SK-N-SH (cell line): ENCODE data around the gene MYB. TPM values are rescaled to one million over a fixed set of nuclear protein-coding genes. Genes with fewer than 3 reads are reported as not detected.
A peak's percentile ranks its signal among the peaks of the same experiment; 100 is the strongest.

ENCODE experiments used
- CTCF ChIA-PET: fragments of 300-600, 350-600 bp; formaldehyde crosslinking; extraction: SDS; loops from one replicate; lab custom pipeline; 2021; lab: Yijun Ruan, JAX
- POLR2A ChIA-PET: fragments of 350-600 bp; sonication (Branson Sonifier 250); formaldehyde crosslinking; extraction: SDS; loops from one replicate; lab custom pipeline; 2020; ENCODE audit warnings: antibody characterized with exemption, inconsistent platforms; lab: Yijun Ruan, JAX
- DNase-seq: peaks from one replicate; pipeline ENCODE4 v3.0.0; 2012
- H2AFZ ChIP-seq: fragments of 200-600 bp; sonication (generic); 2 replicates; pipeline ENCODE4 v1.8.1; 2016; ENCODE audit warnings: antibody characterized with exemption, mild to moderate bottlenecking, low read depth
- H3F3A ChIP-seq: fragments of 200-600 bp; sonication (generic); replicated peaks from 2 replicates; pipeline ENCODE3; 2016; ENCODE audit warnings: antibody characterized with exemption, mild to moderate bottlenecking; ENCODE audit not compliant: insufficient read depth
- H3K27ac ChIP-seq, 2 experiments: fragments of 200-500 bp in 1 of 2; fragments of 200-600 bp in 1 of 2; sonication (Bioruptor generic) in 1 of 2; sonication (generic), shearing (Covaris generic) in 1 of 2; 2 replicates each; pipeline versions ENCODE4 v1.5.1 to v1.6.1; 2014 to 2016; ENCODE audit warnings: low read depth in 2 of 2, inconsistent platforms in 1 of 2, low read length in 1 of 2, mild to moderate bottlenecking in 1 of 2, mixed read lengths in 1 of 2
- H3K27me3 ChIP-seq: fragments of 200-600 bp; sonication (generic), shearing (Covaris generic); 2 replicates; pipeline ENCODE4 v1.6.1; 2016; ENCODE audit warnings: mixed run types; ENCODE audit not compliant: insufficient read depth
- H3K36me3 ChIP-seq, 2 experiments: fragments of 200-500 bp in 1 of 2; fragments of 200-600 bp in 1 of 2; sonication (Bioruptor generic) in 1 of 2; sonication (generic) in 1 of 2; replicated peaks in 1 of 2; 2 replicates each; pipeline versions ENCODE3 to v1.5.1; 2014 to 2016; ENCODE audit warnings: low read length in 1 of 2, mild to moderate bottlenecking in 1 of 2; ENCODE audit not compliant: insufficient read depth in 2 of 2, control insufficient read depth in 1 of 2
- H3K4me1 ChIP-seq, 2 experiments: fragments of 200-500 bp in 1 of 2; fragments of 200-600 bp in 1 of 2; sonication (Bioruptor generic) in 1 of 2; sonication (generic), shearing (Covaris generic) in 1 of 2; 2 replicates each; pipeline versions ENCODE4 v1.5.1 to v1.6.1; 2014 to 2016; ENCODE audit warnings: low read depth in 1 of 2, low read length in 1 of 2, mixed run types in 1 of 2; ENCODE audit not compliant: insufficient read depth in 2 of 2, control insufficient read depth in 1 of 2
- H3K4me2 ChIP-seq: fragments of 200-600 bp; sonication (generic), shearing (Covaris generic); 2 replicates; pipeline ENCODE4 v1.6.1; 2017; ENCODE audit warnings: mixed run types
- H3K4me3 ChIP-seq, 2 experiments: fragments of 200-500 bp in 1 of 2; fragments of 200-600 bp in 1 of 2; sonication (Bioruptor generic) in 1 of 2; sonication (generic), shearing (Covaris generic) in 1 of 2; 2 replicates each; pipeline versions ENCODE4 v1.5.1 to v1.8.1; 2014 to 2016; ENCODE audit warnings: low read depth in 2 of 2, inconsistent platforms in 1 of 2, low read length in 1 of 2, mild to moderate bottlenecking in 1 of 2, mixed read lengths in 1 of 2, moderate library complexity in 1 of 2
- H3K79me2 ChIP-seq: fragments of 200-600 bp; sonication (generic); 2 replicates; pipeline ENCODE4 v1.8.1; 2017; ENCODE audit warnings: mild to moderate bottlenecking; ENCODE audit not compliant: insufficient read depth
- H3K9ac ChIP-seq: fragments of 200-600 bp; sonication (generic); 2 replicates; pipeline ENCODE4 v1.6.1; 2017; ENCODE audit warnings: mixed run types
- H3K9me2 ChIP-seq: fragments of 200-600 bp; sonication (generic); 2 replicates; pipeline ENCODE4 v1.6.1; 2017; ENCODE audit warnings: mixed run types
- H3K9me3 ChIP-seq: fragments of 200-600 bp; sonication (generic); 2 replicates; pipeline ENCODE4 v1.6.1; 2017; ENCODE audit warnings: mixed run types, mild to moderate bottlenecking, moderate library complexity
- H4K20me1 ChIP-seq: fragments of 200-600 bp; sonication (generic); 2 replicates; pipeline ENCODE4 v1.6.1; 2017; ENCODE audit warnings: mild to moderate bottlenecking, mixed run types; ENCODE audit not compliant: insufficient read depth
- FOXJ3 ChIP-seq: sonication (generic); formaldehyde crosslinking; IDR thresholded peaks from 2 replicates; pipeline ENCODE4 v1.5.1; 2020; ENCODE audit warnings: mild to moderate bottlenecking, missing genetic modification reagents
- GABPA ChIP-seq: IDR thresholded peaks from 2 replicates; pipeline ENCODE4 v1.4.0; 2012; ENCODE audit warnings: low read depth, mild to moderate bottlenecking
- GATA2 ChIP-seq: sonication (generic); formaldehyde crosslinking; IDR thresholded peaks from 2 replicates; pipeline ENCODE4 v1.5.0; 2020; ENCODE audit warnings: mild to moderate bottlenecking, missing genetic modification reagents
- NFIC ChIP-seq: IDR thresholded peaks from 2 replicates; pipeline ENCODE4 v1.4.0; 2012; ENCODE audit warnings: borderline replicate concordance
- POLR2AphosphoS5 ChIP-seq: IDR thresholded peaks from 2 replicates; pipeline ENCODE4 v1.6.1; 2012; ENCODE audit warnings: low read depth, low read length
- RAD21 ChIP-seq: IDR thresholded peaks from 2 replicates; pipeline ENCODE4 v1.6.1; 2012; ENCODE audit warnings: mild to moderate bottlenecking, low read length
- RXRA ChIP-seq: IDR thresholded peaks from 2 replicates; pipeline ENCODE4 v1.4.0; 2012; ENCODE audit warnings: low read depth, mild to moderate bottlenecking, borderline replicate concordance
- TAF1 ChIP-seq: IDR thresholded peaks from 2 replicates; pipeline ENCODE4 v1.6.1; 2012; ENCODE audit warnings: low read depth, mild to moderate bottlenecking, low read length, moderate library complexity, borderline replicate concordance
- TCF12 ChIP-seq: IDR thresholded peaks from 2 replicates; pipeline ENCODE4 v1.4.0; 2012
- TEAD4 ChIP-seq: IDR thresholded peaks from 2 replicates; pipeline ENCODE4 v1.4.0; 2012; ENCODE audit warnings: mild to moderate bottlenecking, borderline replicate concordance; ENCODE audit not compliant: insufficient read depth
- WGBS: methylation state at CpG from one replicate; pipeline ENCODE4 v1.1.6; 2017; ENCODE audit warnings: low lambda C conversion rate; 5-methylcytosine and 5-hydroxymethylcytosine counted together
- polyA plus RNA-seq, 3 experiments: library from polyadenylated mRNA; depleted of rRNA; stranded (reverse); fragments of >200 nt; gene quantifications; 2 replicates each; pipeline ENCODE4 v1.2.3, GENCODE V29; 2012
- TF ChIP-seq, protein P1 (sequence below): IDR thresholded peaks from 2 replicates; pipeline ENCODE4; 2012
- TF ChIP-seq, protein P2 (sequence below): fragments of 200-600 bp; sonication (generic); IDR thresholded peaks from 2 replicates; pipeline ENCODE4 v1.6.1; 2017; ENCODE audit warnings: antibody characterized with exemption, mild to moderate bottlenecking, moderate library complexity
- TF ChIP-seq, protein P3 (sequence below): IDR thresholded peaks from 2 replicates; pipeline ENCODE4 v1.4.0; 2012; ENCODE audit warnings: low read depth, borderline replicate concordance
- TF ChIP-seq, protein P4 (sequence below): IDR thresholded peaks from 2 replicates; pipeline ENCODE4 v1.4.0; 2012; ENCODE audit warnings: low read depth

MYB gene
- polyA plus RNA-seq, 1 of the 3 experiments (the other 2 are of a cell fraction), result 0.85 TPM

DNA sequence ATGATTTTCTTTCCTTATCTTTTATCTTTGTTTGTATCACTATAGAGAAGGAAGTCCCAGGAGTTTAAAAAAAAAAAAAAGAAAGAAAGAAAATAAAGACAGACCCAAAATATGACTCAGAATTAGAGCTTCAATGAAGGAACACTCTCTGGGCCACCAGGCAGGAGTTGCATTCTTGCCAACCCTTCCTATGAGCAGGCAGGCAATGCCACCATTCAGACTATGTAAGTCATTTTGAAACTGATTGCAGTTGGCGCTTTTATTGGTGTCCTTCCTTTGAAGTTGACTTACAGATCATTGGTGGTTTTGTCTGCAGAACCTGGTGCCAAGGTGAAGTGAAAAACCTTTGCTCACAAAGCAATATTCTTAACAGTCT is 50.3 kb downstream of the MYB start:
- 100% methylated on average over 1 of the region's 1 CpG for WGBS
- H3K9ac ChIP-seq, result no peak overlapping the region
- no peaks in the 10 kb centered on the region for H3K9me3 ChIP-seq
- no peaks in the 10 kb centered on the region for H3K27me3 ChIP-seq
- no peaks in the 10 kb centered on the region for H3K9me2 ChIP-seq
- H3F3A ChIP-seq, result peaks cover 12% of the 10 kb centered on the region
- peak overlapping the region in 1 of 2 experiments; percentile 69; a peak in 2 of 4 replicates for H3K27ac ChIP-seq
- H3K4me2 ChIP-seq, result 0 out of 2 replicates have a peak overlapping the region, but pooled peaks have one; percentile 11
- POLR2A ChIA-PET, result no interaction called here
- H3K4me3 ChIP-seq, result no peak overlapping the region
- no peak for DNase-seq
- CTCF ChIA-PET, result no interaction called here
- TF ChIP-seq, protein P1, sequence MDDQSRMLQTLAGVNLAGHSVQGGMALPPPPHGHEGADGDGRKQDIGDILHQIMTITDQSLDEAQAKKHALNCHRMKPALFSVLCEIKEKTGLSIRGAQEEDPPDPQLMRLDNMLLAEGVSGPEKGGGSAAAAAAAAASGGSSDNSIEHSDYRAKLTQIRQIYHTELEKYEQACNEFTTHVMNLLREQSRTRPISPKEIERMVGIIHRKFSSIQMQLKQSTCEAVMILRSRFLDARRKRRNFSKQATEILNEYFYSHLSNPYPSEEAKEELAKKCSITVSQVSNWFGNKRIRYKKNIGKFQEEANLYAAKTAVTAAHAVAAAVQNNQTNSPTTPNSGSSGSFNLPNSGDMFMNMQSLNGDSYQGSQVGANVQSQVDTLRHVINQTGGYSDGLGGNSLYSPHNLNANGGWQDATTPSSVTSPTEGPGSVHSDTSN, result peak; percentile 47
- no peak for TF ChIP-seq RXRA
- peaks cover 0 to 3% of the 10 kb centered on the region in 2 experiments; a peak in 1 of 4 replicates for H3K4me1 ChIP-seq
- H4K20me1 ChIP-seq, result no peaks in the 10 kb centered on the region
- H3K36me3 ChIP-seq, result no peaks in the 10 kb centered on the region
- H3K79me2 ChIP-seq, result no peaks in the 10 kb centered on the region
- H2AFZ ChIP-seq, result peak overlapping the region; percentile 72; the same call in 1 of the 2 replicates

DNA sequence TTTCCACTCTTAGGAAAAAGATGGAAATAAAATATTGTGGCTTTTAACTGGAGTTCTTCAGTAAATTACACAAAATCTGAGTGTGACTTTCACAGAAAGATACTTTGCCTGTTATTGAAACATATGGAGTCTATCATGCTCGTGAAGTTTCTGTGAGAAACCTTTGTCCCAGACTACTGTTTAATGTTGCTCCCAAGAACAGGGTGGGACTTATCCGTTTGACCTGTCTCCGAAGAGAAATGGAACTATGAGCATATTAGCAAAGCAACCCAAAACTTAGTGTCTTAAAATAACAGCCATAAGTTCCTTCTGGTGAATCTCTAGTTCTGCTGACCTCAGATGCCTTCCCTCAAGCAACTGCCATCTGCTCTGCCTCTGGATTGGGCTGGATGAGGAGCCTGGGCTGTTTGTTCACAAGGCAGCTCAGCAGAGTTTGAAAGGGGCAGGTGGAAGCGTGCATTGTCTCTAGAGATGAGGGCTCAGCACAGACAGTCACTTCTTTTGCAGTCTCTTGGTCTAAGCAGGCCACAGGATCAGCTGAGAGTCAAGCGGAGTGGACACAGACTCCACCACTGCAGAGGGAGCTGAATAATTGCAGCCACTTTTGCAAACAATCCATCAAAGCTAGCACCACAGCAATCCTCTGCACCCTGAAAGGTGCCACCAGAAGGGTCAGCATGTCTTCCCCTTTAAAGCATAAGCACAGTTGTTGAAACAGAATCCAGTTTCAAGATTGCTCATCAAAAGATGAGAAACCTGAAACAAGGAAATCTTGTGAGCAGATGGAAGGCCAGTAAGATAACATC is 52.8 kb downstream of the MYB start:
- Histone ChIP-seq H3K79me2 (no peaks in the 10 kb centered on the region), H2AFZ (no peak overlapping the region), H3K4me1 (peaks cover 0 to 3% of the 10 kb centered on the region in 2 experiments; a peak in 1 of 4 replicates), H3K9ac (no peak overlapping the region), H3F3A (peaks cover 12% of the 10 kb centered on the region), H4K20me1 (no peaks in the 10 kb centered on the region), H3K9me2 (no peaks in the 10 kb centered on the region), H3K36me3 (no peaks in the 10 kb centered on the region), H3K9me3 (no peaks in the 10 kb centered on the region), H3K4me3 (no peak overlapping the region), H3K27ac (no peak overlapping the region), H3K4me2 (no peak overlapping the region), H3K27me3 (no peaks in the 10 kb centered on the region)
- POLR2A ChIA-PET, result no interaction called here
- DNase-seq, result no peak
- CTCF ChIA-PET, result interaction anchor here (2.1 kb wide), 1 partner anchor 20 kb away, joined by 6 read pairs; no protein-coding TSS in a partner anchor
- 80% methylated on average over 5 of the region's 5 CpGs for WGBS
- TF ChIP-seq GATA2 (CRISPR knock-in tag) (no peak), FOXJ3 (CRISPR knock-in tag) (no peak)
- TF ChIP-seq, protein P1, result no peak

DNA sequence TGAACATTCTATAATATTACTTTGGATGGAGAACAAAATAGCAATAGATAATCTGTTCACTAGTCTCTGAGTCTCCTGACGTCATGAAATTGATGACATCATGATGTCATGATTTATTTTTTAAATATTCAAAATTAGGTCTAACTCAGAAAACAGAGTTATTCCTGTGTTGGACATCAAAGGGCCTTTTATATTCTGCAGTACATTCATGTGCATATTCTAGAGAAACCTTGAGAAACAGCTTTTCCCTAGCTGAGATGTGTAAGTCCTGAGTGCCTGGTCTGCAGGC is 53.3 kb downstream of the MYB start:
- Histone ChIP-seq H3K79me2 (no peaks in the 10 kb centered on the region), H3F3A (peaks cover 12% of the 10 kb centered on the region), H3K27ac (no peak overlapping the region), H3K9me2 (no peaks in the 10 kb centered on the region), H3K9me3 (no peaks in the 10 kb centered on the region), H3K4me1 (peaks cover 0 to 3% of the 10 kb centered on the region in 2 experiments; a peak in 1 of 4 replicates), H2AFZ (no peak overlapping the region), H3K27me3 (no peaks in the 10 kb centered on the region), H3K9ac (no peak overlapping the region), H4K20me1 (no peaks in the 10 kb centered on the region), H3K4me2 (no peak overlapping the region), H3K4me3 (no peak overlapping the region), H3K36me3 (no peaks in the 10 kb centered on the region)
- no peak for DNase-seq
- CTCF ChIA-PET, result interaction anchor here (2.1 kb wide), 1 partner anchor 20 kb away, joined by 6 read pairs; no protein-coding TSS in a partner anchor
- POLR2A ChIA-PET, result no interaction called here
- TF ChIP-seq, protein P2, sequence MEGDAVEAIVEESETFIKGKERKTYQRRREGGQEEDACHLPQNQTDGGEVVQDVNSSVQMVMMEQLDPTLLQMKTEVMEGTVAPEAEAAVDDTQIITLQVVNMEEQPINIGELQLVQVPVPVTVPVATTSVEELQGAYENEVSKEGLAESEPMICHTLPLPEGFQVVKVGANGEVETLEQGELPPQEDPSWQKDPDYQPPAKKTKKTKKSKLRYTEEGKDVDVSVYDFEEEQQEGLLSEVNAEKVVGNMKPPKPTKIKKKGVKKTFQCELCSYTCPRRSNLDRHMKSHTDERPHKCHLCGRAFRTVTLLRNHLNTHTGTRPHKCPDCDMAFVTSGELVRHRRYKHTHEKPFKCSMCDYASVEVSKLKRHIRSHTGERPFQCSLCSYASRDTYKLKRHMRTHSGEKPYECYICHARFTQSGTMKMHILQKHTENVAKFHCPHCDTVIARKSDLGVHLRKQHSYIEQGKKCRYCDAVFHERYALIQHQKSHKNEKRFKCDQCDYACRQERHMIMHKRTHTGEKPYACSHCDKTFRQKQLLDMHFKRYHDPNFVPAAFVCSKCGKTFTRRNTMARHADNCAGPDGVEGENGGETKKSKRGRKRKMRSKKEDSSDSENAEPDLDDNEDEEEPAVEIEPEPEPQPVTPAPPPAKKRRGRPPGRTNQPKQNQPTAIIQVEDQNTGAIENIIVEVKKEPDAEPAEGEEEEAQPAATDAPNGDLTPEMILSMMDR, result no peak
- TF ChIP-seq FOXJ3 (CRISPR knock-in tag) (no peak), RAD21 (no peak), TEAD4 (no peak), TCF12 (no peak), POLR2AphosphoS5 (no peak), NFIC (no peak), TAF1 (no peak), GABPA (no peak)
- TF ChIP-seq, protein P1, result no peak
- TF ChIP-seq, protein P3, sequence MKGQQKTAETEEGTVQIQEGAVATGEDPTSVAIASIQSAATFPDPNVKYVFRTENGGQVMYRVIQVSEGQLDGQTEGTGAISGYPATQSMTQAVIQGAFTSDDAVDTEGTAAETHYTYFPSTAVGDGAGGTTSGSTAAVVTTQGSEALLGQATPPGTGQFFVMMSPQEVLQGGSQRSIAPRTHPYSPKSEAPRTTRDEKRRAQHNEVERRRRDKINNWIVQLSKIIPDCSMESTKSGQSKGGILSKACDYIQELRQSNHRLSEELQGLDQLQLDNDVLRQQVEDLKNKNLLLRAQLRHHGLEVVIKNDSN, result no peak
- TF ChIP-seq, protein P4, sequence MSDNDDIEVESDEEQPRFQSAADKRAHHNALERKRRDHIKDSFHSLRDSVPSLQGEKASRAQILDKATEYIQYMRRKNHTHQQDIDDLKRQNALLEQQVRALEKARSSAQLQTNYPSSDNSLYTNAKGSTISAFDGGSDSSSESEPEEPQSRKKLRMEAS, result no peak
- WGBS, result 14% methylated on average over 1 of the region's 1 CpG
